HepG2 (cell line): Measurements from ENCODE around the gene TRNP1. TPM values are rescaled to one million over a fixed set of nuclear protein-coding genes. Genes with fewer than 3 reads are reported as not detected.

Source experiments
- ATAC-seq: fragments of 200-7000 bp; cut with Tn5 transposase; 3 replicates; pipeline ENCODE4 v1.9.1; 2020; ENCODE audit warnings: mild to moderate bottlenecking, moderate library complexity
- BruUV-seq: library from RNA; stranded (reverse); fragments of 400-500 nt; replicated peaks from 2 replicates; lab custom pipeline; 2021; lab: Mats Ljungman, UMichigan
- CTCF ChIA-PET: fragments of 300-600 bp; formaldehyde crosslinking; extraction: SDS; loops from one replicate; lab custom pipeline; 2021; ENCODE audit warnings: low total read pairs, inconsistent platforms, low intra/inter-chr PET ratio; lab: Yijun Ruan, JAX
- POLR2A ChIA-PET: fragments of 350-600 bp; sonication (Branson Sonifier 250); formaldehyde crosslinking; loops from one replicate; lab custom pipeline; 2020; ENCODE audit warnings: antibody characterized with exemption, inconsistent platforms; lab: Yijun Ruan, JAX
- DNase-seq: peaks from one replicate; pipeline ENCODE4 v3.0.0-alpha.2; 2015; ENCODE audit warnings: low spot score
- FAIRE-seq: peaks from 3 replicates; lab custom pipeline; 2011; peaks lifted over from hg19 to GRCh38; lab: Jason Lieb, UNC
- H2AFZ ChIP-seq: one replicate; pipeline ENCODE4 v1.6.1; 2011; ENCODE audit warnings: low read length, inconsistent platforms
- H3K27ac ChIP-seq: fragments of 300-600 bp; 3 replicates; pipeline ENCODE4 v1.8.0; 2011; ENCODE audit warnings: mixed run types, mild to moderate bottlenecking, mixed read lengths, low read length, inconsistent platforms; ENCODE audit not compliant: insufficient read depth; ENCODE audit errors: extremely low read length
- H3K27me3 ChIP-seq, 2 experiments: fragments of 200-600 bp in 1 of 2; 2 replicates in 1 of 2; 3 replicates in 1 of 2; pipeline versions ENCODE4 v1.6.0 to v1.8.0; 2011; ENCODE audit warnings: low read length in 2 of 2, mild to moderate bottlenecking in 2 of 2, moderate library complexity in 2 of 2, inconsistent platforms in 1 of 2; ENCODE audit not compliant: insufficient read depth in 2 of 2, control insufficient read depth in 1 of 2
- H3K36me3 ChIP-seq, 2 experiments: fragments of 200-600 bp in 1 of 2; replicated peaks in 1 of 2; 2 replicates in 1 of 2; 3 replicates in 1 of 2; pipeline versions ENCODE4 v1.5.1 to v1.8.0; 2011; ENCODE audit warnings: low read length in 2 of 2, inconsistent platforms in 1 of 2; ENCODE audit not compliant: insufficient read depth in 2 of 2, control insufficient read depth in 1 of 2
- H3K4me1 ChIP-seq: 2 replicates; pipeline ENCODE4 v1.5.1; 2012; ENCODE audit warnings: low read length, inconsistent platforms; ENCODE audit not compliant: insufficient read depth
- H3K4me2 ChIP-seq: 2 replicates; pipeline ENCODE4 v1.6.0; 2011; ENCODE audit warnings: low read depth, low read length, inconsistent platforms
- H3K4me3 ChIP-seq, 3 experiments: fragments of 200-600 bp in 1 of 3; sonication (generic), shearing (Covaris generic) in 1 of 3; replicated peaks in 1 of 3; 2 replicates each; pipeline ENCODE4 v1.5.1; 2011 to 2016; ENCODE audit warnings: low read length in 3 of 3, inconsistent platforms in 2 of 3, low read depth in 2 of 3, mild to moderate bottlenecking in 2 of 3, control low read depth in 1 of 3, mixed read lengths in 1 of 3; ENCODE audit not compliant: insufficient read depth in 1 of 3
- H3K79me2 ChIP-seq: one replicate; pipeline ENCODE4 v1.6.1; 2011; ENCODE audit warnings: low read length, inconsistent platforms; ENCODE audit not compliant: insufficient read depth
- H3K9ac ChIP-seq: 2 replicates; pipeline ENCODE4 v1.6.0; 2011; ENCODE audit warnings: mild to moderate bottlenecking, low read depth, low read length, inconsistent platforms; ENCODE audit not compliant: insufficient read depth
- H3K9me3 ChIP-seq: 2 replicates; pipeline ENCODE4 v1.5.1; 2012; ENCODE audit warnings: mild to moderate bottlenecking, low read length
- H4K20me1 ChIP-seq: 2 replicates; pipeline ENCODE4 v1.6.0; 2011; ENCODE audit warnings: inconsistent platforms, mild to moderate bottlenecking, low read length, moderate library complexity; ENCODE audit not compliant: insufficient read depth
- AKAP8 ChIP-seq: sonication (generic); formaldehyde crosslinking; IDR thresholded peaks from 2 replicates; pipeline ENCODE4 v1.5.1; 2020; ENCODE audit warnings: mild to moderate bottlenecking, missing genetic modification reagents
- ARNTL ChIP-seq: sonication (generic); formaldehyde crosslinking; IDR thresholded peaks from 2 replicates; pipeline ENCODE4 v1.4.0; 2020; ENCODE audit warnings: mild to moderate bottlenecking, missing genetic modification reagents
- LCORL ChIP-seq, 2 experiments: fragments of 450-650 bp in 1 of 2; sonication (generic) in 1 of 2; formaldehyde crosslinking in 1 of 2; IDR thresholded peaks; 2 replicates each; pipeline versions ENCODE4 v1.5.0 to v1.6.1; 2017 to 2020; ENCODE audit warnings: antibody characterized with exemption in 1 of 2, missing genetic modification reagents in 1 of 2
- POLR2AphosphoS5 ChIP-seq: IDR thresholded peaks from 2 replicates; pipeline ENCODE4 v1.6.1; 2012; ENCODE audit warnings: low read depth, low read length
- RBFOX2 ChIP-seq: fragments of 200-400 bp; formaldehyde crosslinking; IDR thresholded peaks from 2 replicates; pipeline ENCODE4 v1.6.1; 2017; ENCODE audit warnings: low read depth, mild to moderate bottlenecking, low read length
- SRY ChIP-seq: sonication (generic); formaldehyde crosslinking; IDR thresholded peaks from 2 replicates; pipeline ENCODE4 v1.8.0; 2022; ENCODE audit warnings: mild to moderate bottlenecking, missing genetic modification reagents
- WGBS: methylation state at CpG from one replicate; pipeline ENCODE4 v1.1.6; 2017; ENCODE audit warnings: low lambda C conversion rate; 5-methylcytosine and 5-hydroxymethylcytosine counted together
- in situ Hi-C: cut with HindIII; loops from 2 replicates; pipeline ENCODE4 v1.10.0; 2017; ENCODE audit warnings: low pct_unique_long_range_greater_than_20kb; ENCODE audit not compliant: extremely low pct_ligation_motif_present
- intact Hi-C: fragments of 100-400 bp; cut with micrococcal nuclease; formaldehyde crosslinking; loops from one replicate; pipeline ENCODE4 v1.10.0; 2022; ENCODE audit not compliant: unreplicated experiment
- polyA plus RNA-seq, 8 experiments: library from polyadenylated mRNA; depleted of rRNA in 3 of 8; stranded (reverse) in 7 of 8; unstranded in 1 of 8; fragments of >200 nt; fragmentation: Illumina TruSeq in 4 of 8; extraction: Trizol in 4 of 8; gene quantifications; 2 replicates each; pipeline versions ENCODE4 v1.2.1 to v1.2.3, GENCODE V29; 2011 to 2016; ENCODE audit warnings: low read depth in 4 of 8, missing spikeins in 1 of 8, mixed read lengths in 1 of 8; ENCODE audit not compliant: insufficient read depth in 1 of 8
- total RNA-seq, 5 experiments: library from RNA; depleted of rRNA; stranded (reverse); fragments of >200 nt; fragmentation: Illumina TruSeq; extraction: Trizol; gene quantifications; 2 replicates each; pipeline ENCODE4 v1.2.3, GENCODE V29; 2016; ENCODE audit warnings: low read depth in 1 of 5
- TF ChIP-seq, protein P1 (sequence below): sonication (generic); formaldehyde crosslinking; IDR thresholded peaks from 2 replicates; pipeline ENCODE4 v1.4.0; 2020; ENCODE audit warnings: missing genetic modification reagents, borderline replicate concordance

The TRNP1 gene
- total and polyA plus RNA-seq, 2 of the 13 experiments (the other 11 are each of a cell fraction or from before 2014, with no cell fraction given), result 42.0 to 158 TPM

DNA sequence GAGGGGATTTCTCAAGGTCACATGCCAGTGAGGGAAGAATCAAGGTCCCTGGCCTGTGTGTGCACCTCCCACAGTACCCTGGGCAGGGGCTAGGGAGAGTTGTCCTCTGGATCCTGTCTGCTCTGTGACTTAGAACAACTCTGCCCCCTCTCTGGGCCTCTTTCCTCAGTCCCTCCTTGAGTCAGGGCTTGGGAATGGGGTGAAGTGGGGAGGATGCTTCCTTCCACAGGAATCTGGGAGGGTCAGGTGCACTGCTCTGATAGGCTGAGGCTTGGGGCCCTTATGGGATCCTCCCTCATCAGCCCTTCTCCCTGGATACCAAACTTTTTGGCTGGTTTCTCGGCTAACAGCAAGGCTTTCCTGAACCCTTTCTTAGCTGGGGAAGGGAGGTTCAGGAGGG lies 2.5 kb downstream of the TRNP1 start (continued):
- 0 out of 2 replicates have a peak, but pooled peaks have one; percentile 46 for TF ChIP-seq SRY (CRISPR knock-in tag)
- TF ChIP-seq, protein P1, sequence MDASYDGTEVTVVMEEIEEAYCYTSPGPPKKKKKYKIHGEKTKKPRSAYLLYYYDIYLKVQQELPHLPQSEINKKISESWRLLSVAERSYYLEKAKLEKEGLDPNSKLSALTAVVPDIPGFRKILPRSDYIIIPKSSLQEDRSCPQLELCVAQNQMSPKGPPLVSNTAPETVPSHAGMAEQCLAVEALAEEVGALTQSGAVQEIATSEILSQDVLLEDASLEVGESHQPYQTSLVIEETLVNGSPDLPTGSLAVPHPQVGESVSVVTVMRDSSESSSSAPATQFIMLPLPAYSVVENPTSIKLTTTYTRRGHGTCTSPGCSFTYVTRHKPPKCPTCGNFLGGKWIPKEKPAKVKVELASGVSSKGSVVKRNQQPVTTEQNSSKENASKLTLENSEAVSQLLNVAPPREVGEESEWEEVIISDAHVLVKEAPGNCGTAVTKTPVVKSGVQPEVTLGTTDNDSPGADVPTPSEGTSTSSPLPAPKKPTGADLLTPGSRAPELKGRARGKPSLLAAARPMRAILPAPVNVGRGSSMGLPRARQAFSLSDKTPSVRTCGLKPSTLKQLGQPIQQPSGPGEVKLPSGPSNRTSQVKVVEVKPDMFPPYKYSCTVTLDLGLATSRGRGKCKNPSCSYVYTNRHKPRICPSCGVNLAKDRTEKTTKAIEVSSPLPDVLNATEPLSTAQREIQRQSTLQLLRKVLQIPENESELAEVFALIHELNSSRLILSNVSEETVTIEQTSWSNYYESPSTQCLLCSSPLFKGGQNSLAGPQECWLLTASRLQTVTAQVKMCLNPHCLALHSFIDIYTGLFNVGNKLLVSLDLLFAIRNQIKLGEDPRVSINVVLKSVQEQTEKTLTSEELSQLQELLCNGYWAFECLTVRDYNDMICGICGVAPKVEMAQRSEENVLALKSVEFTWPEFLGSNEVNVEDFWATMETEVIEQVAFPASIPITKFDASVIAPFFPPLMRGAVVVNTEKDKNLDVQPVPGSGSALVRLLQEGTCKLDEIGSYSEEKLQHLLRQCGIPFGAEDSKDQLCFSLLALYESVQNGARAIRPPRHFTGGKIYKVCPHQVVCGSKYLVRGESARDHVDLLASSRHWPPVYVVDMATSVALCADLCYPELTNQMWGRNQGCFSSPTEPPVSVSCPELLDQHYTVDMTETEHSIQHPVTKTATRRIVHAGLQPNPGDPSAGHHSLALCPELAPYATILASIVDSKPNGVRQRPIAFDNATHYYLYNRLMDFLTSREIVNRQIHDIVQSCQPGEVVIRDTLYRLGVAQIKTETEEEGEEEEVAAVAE (CRISPR knock-in tag), result no peak

DNA sequence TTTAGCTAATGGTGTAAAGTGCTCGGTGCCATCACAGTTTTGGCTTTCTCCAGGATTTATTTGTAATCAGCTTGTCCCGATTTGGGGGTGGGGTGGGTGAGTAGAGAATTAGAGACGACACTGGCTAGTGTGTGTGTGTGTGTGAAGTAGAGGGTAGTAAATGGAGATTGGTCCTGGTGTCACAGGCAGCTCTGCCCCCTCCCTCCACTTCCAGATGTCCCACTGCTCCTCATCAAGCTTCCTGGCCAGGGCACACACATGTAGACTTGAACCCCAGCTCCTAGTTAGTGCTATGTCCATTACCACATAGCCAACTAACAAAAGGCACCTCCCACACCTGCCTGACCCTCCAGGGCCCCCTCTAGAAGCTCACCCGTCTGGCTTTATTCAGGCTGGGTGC lies 3.2 kb downstream of the TRNP1 start:
- H3K9ac ChIP-seq, result peak overlapping the region; percentile 95
- no peak overlapping the region for H3K27ac ChIP-seq
- peaks cover 76% of the 10 kb centered on the region for H3K4me1 ChIP-seq
- FAIRE-seq (no peak), DNase-seq (no peak), ATAC-seq (no peak)
- peaks cover 73% of the 10 kb centered on the region for H4K20me1 ChIP-seq
- in situ Hi-C loops, result loop anchor here (5.0 kb wide), 1 partner anchor 34 kb away; the partner anchor contains the start of gene KDF1
- peaks cover 34% of the 10 kb centered on the region for H3K79me2 ChIP-seq
- H3K4me3 ChIP-seq, result peak overlapping the region in 2 of 3 experiments; percentile 96 to 97; a peak in 5 of 6 replicates
- intact Hi-C loops, result loop anchor here (1.0 kb wide), 2 partner anchors 29 to 58 kb away; no protein-coding TSS in a partner anchor
- 60% methylated on average over 4 of the region's 4 CpGs for WGBS
- ChIA-PET POLR2A (interaction anchor here (0.6 to 12.9 kb wide), 16 partner anchors 11 to 289 kb away, joined by 3 to 253 read pairs (median 8); partner anchors contain the start of genes GPATCH3, GPN2, KDF1 and NR0B2), CTCF (interaction anchor here (1.3 to 1.9 kb wide), 2 partner anchors 30 to 101 kb away, joined by 3 to 11 read pairs; no protein-coding TSS in a partner anchor)
- H3K36me3 ChIP-seq, result 0 out of 5 replicates have a peak, but pooled peaks cover 1 to 3% of the 10 kb centered on the region in 2 experiments
- no peaks in the 10 kb centered on the region; a peak in 1 of 5 replicates for H3K27me3 ChIP-seq
- H3K4me2 ChIP-seq, result peak overlapping the region; percentile 99
- TF ChIP-seq ARNTL (CRISPR knock-in tag) (no peak), RBFOX2 (peak; percentile 61; the same call in 1 of the 2 replicates), LCORL (IDR thresholded peaks at IDR 0.05) (no peak), LCORL (CRISPR knock-in tag; IDR thresholded peaks at IDR 0.05) (0 out of 2 replicates have a peak, but pooled peaks have one; percentile 1), AKAP8 (peak; percentile 62; the same call in 1 of the 2 replicates), POLR2AphosphoS5 (0 out of 2 replicates have a peak, but pooled peaks have one; percentile 3)
- H2AFZ ChIP-seq, result no peak overlapping the region
- H3K9me3 ChIP-seq, result no peaks in the 10 kb centered on the region
- no TSS peak for BruUV-seq
